ENCODE measurements around the gene RMDN3.
A peak's percentile ranks its signal among the peaks of the same experiment; 100 is the strongest.

Gene RMDN3

DNA sequence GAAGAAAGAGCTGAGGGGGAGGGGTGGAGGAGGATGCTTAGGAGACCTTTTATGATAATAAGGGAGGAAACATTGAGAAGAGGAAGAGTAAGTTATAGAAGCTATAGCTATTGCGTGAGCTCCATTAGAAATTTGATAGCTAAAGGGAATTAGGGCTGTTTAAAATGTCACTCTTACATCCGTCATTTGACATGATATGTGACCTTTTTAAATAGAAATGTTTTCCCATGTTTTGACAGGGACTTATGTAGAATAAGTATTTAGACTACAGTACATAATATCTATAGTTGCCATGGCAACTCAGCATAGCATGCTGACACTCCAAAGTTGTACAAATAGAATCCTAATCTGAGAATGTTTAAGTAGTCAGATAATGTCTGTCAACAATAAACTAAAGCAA, 40.9 kb downstream of the RMDN3 start:
- no peak for DNase-seq (ENCODE audit: low read depth, low spot score)
- in situ Hi-C loops (cut with HindIII; ENCODE audit: low sequenced_read_pairs), result no loop called here
- no peak for TF ChIP-seq CTCF (IDR thresholded peaks at IDR 0.05; ENCODE audit: low read depth, low read length)
- no peak overlapping the region for H3K4me3 ChIP-seq (ENCODE audit: low read depth, low read length)

DNA sequence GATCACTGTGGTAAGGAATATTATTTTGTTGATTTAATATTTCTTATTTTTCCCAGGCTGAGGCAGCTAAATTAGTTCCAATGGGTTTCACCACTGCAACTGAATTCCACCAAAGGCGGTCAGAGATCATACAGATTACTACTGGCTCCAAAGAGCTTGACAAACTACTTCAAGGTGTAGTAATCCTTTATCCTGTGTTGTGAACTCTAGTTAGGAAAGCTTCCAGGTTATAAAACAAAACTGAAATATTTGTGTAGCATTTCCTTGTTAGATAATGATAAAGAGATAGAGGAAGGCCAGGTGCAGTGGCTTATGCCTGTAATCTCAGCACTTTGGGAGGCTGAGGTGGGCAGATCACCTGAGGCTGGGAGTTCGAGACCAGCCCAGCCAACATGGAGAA, 48.9 kb downstream of the RMDN3 start:
- in situ Hi-C loops (cut with HindIII; ENCODE audit: low sequenced_read_pairs), result no loop called here
- no peak overlapping the region for H3K4me3 ChIP-seq (ENCODE audit: low read depth, low read length)
- no peak for DNase-seq (ENCODE audit: low read depth, low spot score)
- no peak for TF ChIP-seq CTCF (IDR thresholded peaks at IDR 0.05; ENCODE audit: low read depth, low read length)

DNA sequence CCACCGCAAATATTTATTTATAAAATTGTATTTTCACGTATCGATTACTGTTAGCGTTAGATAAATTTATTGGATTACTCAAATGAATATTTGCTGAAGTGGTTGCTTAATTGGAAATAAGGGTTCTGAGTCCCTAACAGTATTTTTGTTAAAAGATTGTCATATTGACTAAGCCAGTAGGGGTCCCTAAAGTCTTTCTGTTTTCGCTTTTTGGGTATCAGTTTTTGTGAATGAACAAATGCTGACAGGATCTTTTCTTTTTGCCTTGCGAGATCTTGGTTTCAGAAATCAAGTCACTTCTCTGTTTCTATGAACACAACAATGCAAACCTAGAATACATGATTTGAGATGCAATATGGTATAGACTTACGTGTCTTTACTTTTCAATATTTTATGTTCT, 53.0 kb downstream of the RMDN3 start:
- TF ChIP-seq CTCF (IDR thresholded peaks at IDR 0.05; ENCODE audit: low read depth, low read length), result no peak
- in situ Hi-C loops (cut with HindIII; ENCODE audit: low sequenced_read_pairs), result no loop called here
- peak; percentile 16 for DNase-seq (ENCODE audit: low read depth, low spot score)
- no peak overlapping the region for H3K4me3 ChIP-seq (ENCODE audit: low read depth, low read length)

GRCh38 chr15:40697916-40698315, 57.1 kb downstream of the RMDN3 start:
- no peak for TF ChIP-seq CTCF (IDR thresholded peaks at IDR 0.05; ENCODE audit: low read depth, low read length)
- no peak for DNase-seq (ENCODE audit: low read depth, low spot score)
- no peak overlapping the region for H3K4me3 ChIP-seq (ENCODE audit: low read depth, low read length)
- in situ Hi-C loops (cut with HindIII; ENCODE audit: low sequenced_read_pairs), result no loop called here

- peak overlapping the region; percentile 98 for H3K4me3 ChIP-seq (ENCODE audit: low read depth, low read length)
- TF ChIP-seq CTCF (IDR thresholded peaks at IDR 0.05; ENCODE audit: low read depth, low read length), result no peak
- no peak for DNase-seq (ENCODE audit: low read depth, low spot score)
- in situ Hi-C loops (cut with HindIII; ENCODE audit: low sequenced_read_pairs), result no loop called here
Observed at GRCh38 chr15:40696228-40696627, 58.8 kb downstream of the RMDN3 start.

- TF ChIP-seq CTCF (IDR thresholded peaks at IDR 0.05; ENCODE audit: low read depth, low read length), result no peak
- in situ Hi-C loops (cut with HindIII; ENCODE audit: low sequenced_read_pairs), result no loop called here
- peak overlapping the region; percentile 98 for H3K4me3 ChIP-seq (ENCODE audit: low read depth, low read length)
- peak; percentile 19 for DNase-seq (ENCODE audit: low read depth, low spot score)
Observed at GRCh38 chr15:40695469-40695890, 59.6 kb downstream of the RMDN3 start.
